ENCODE results near the gene ACADVL. TPM values are rescaled to one million over a fixed set of nuclear protein-coding genes. Genes with fewer than 3 reads are reported as not detected.

ACADVL gene
- total RNA-seq, 2 donors from 2014 or later: 589 to 593 TPM

GRCh38 chr17:7214300-7215135, 5.2 kb upstream of the ACADVL start:
- peak overlapping the region; percentile 26 to 34 for H3K4me3 ChIP-seq
- intact Hi-C loops (cut with DNase I): no loop called here
- under 1% methylated on average over 45 of the region's 45 CpGs for WGBS
- H3K4me1 ChIP-seq (replicated peaks): peaks cover 8% of the 10 kb centered on the region
- TF ChIP-seq POLR2AphosphoS5 (IDR thresholded peaks at IDR 0.05) (peak; percentile 85), CTCF (IDR thresholded peaks at IDR 0.05) (peak in 3 of 4 experiments; percentile 18 to 61 (median 52)), POLR2A (IDR thresholded peaks at IDR 0.05) (no peak)
- H3K27ac ChIP-seq: peak overlapping the region; percentile 25 to 67
- peak; percentile 95 for DNase-seq (ENCODE audit: low spot score)
- H3K36me3 ChIP-seq: no peaks in the 10 kb centered on the region
- H3K27me3 ChIP-seq (replicated peaks; ENCODE audit: insufficient read depth): no peaks in the 10 kb centered on the region
- no peaks in the 10 kb centered on the region for H3K9me3 ChIP-seq

- H3K27me3 ChIP-seq (replicated peaks; ENCODE audit: insufficient read depth): no peaks in the 10 kb centered on the region
- intact Hi-C loops (cut with DNase I): no loop called here
- 22% methylated on average over 9 of the region's 9 CpGs for WGBS
- H3K4me1 ChIP-seq (replicated peaks): peaks cover 8% of the 10 kb centered on the region
- peak overlapping the region; percentile 49 to 67 for H3K27ac ChIP-seq
- H3K36me3 ChIP-seq: no peaks in the 10 kb centered on the region
- TF ChIP-seq POLR2A (IDR thresholded peaks at IDR 0.05) (no peak), POLR2AphosphoS5 (IDR thresholded peaks at IDR 0.05) (peak; percentile 87), CTCF (IDR thresholded peaks at IDR 0.05) (no peak)
- no peak for DNase-seq (ENCODE audit: low spot score)
- H3K9me3 ChIP-seq: no peaks in the 10 kb centered on the region
- no peak overlapping the region for H3K4me3 ChIP-seq
These were observed 4.6 kb upstream of the ACADVL start for GRCh38 chr17:7215136-7215638.

DNA sequence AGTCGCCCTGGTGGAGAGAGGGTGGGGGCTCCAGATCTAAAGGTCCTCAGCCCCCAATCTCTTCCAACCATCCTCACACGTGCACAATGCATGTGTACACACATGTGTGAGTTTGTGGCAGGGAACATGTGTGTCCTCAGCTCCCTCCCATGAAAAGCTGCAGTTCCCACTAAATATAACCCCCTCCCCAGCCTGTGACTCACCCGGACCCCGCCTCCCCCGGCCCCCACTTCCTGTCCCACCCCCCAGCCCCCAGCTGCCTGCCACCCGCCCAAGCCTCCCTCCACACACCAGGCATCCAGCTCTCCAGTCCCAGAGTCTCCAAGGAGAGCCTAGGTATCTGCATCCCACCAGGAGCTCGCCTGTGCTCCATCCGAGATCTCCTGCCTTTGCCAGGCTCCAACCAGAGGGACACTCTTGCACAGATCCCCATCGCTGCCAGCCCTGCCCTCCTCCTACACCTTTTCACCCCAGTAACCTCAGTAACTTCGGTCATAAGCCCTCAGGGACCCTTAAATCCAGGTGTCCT, 4.0 kb upstream of the ACADVL start:
- TF ChIP-seq POLR2A (IDR thresholded peaks at IDR 0.05): no peak
- no peak for TF ChIP-seq CTCF (IDR thresholded peaks at IDR 0.05)
- TF ChIP-seq POLR2AphosphoS5 (IDR thresholded peaks at IDR 0.05): no peak

DNA sequence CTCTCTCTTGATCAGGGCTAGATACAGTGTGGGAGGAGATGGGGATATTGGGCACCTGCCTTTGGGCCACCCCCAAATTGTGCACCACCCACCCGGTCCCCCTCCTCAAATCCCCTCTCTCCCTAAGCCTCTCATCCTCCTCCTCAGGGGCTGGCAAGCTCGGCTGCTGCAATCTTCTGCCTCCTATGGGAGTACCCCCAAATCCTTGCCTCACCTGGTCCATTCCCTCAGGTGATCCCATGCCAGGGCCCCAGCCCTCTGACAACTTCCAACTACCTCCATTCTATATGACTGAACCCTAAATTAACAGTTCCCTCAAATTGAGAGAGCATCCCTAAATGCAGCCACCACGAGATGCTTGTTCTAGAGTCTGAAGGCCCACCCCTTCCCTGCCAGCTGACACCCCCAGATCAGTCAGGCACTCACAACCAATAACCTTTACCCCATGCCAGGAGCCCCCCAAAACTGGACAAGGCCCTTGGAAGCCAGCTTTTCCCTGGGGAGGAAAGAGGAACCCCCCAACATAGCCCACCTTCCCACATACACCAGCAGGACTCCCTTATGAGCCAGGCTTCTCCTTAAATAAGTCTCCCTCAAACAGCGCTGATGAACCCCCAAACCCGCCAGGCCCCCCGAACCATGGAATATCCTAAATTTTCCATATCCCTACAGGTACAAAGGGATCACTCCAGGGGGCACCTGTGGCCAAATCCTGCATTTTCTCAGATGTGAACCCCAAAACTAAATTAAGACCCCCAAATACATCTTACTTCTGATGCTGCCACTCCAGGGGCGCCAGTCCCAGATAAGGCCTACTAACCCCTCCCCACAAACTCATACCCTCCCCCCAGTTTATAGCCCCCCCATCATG, 3.3 kb upstream of the ACADVL start:
- Histone ChIP-seq H3K4me1 (replicated peaks) (peaks cover 18% of the 10 kb centered on the region), H3K4me3 (peak overlapping the region; percentile 32 to 46), H3K9me3 (no peaks in the 10 kb centered on the region), H3K27ac (peak overlapping the region; percentile 60 to 67), H3K36me3 (no peaks in the 10 kb centered on the region), H3K27me3 (replicated peaks; ENCODE audit: insufficient read depth) (no peaks in the 10 kb centered on the region)
- TF ChIP-seq POLR2AphosphoS5 (IDR thresholded peaks at IDR 0.05) (no peak), POLR2A (IDR thresholded peaks at IDR 0.05) (no peak), CTCF (IDR thresholded peaks at IDR 0.05) (no peak)
- intact Hi-C loops (cut with DNase I): no loop called here
- DNase-seq (ENCODE audit: low spot score): no peak
- WGBS: 12% methylated on average over 7 of the region's 7 CpGs

More for the DNA sequence above, 4.0 kb upstream of the ACADVL start:
- Histone ChIP-seq H3K27ac (peak overlapping the region; percentile 49 to 67), H3K4me3 (no peak overlapping the region), H3K4me1 (replicated peaks) (peaks cover 10% of the 10 kb centered on the region), H3K27me3 (replicated peaks; ENCODE audit: insufficient read depth) (no peaks in the 10 kb centered on the region), H3K36me3 (no peaks in the 10 kb centered on the region), H3K9me3 (no peaks in the 10 kb centered on the region)
- WGBS: 17% methylated on average over 10 of the region's 10 CpGs
- intact Hi-C loops (cut with DNase I): no loop called here
- DNase-seq (ENCODE audit: low spot score): no peak
